Fibroblast of mammary gland (primary cell): ENCODE results near the gene IFNAR2.
A peak's percentile ranks its signal among the peaks of the same experiment; 100 is the strongest.
"Not testable (repeated sequence)": the region's sequence is repeated elsewhere in the genome, so short reads cannot be mapped to it uniquely, and the experiment has no call there.

ENCODE experiments used
- DNase-seq: peaks from one replicate; pipeline ENCODE4 v3.0.0-alpha.2; 2010; ENCODE audit warnings: low read depth
- H3K4me3 ChIP-seq: 2 replicates; pipeline ENCODE4 v1.5.1; 2011; ENCODE audit warnings: low read depth, mild to moderate bottlenecking, low read length, moderate library complexity; ENCODE audit not compliant: control insufficient read depth
- CTCF ChIP-seq: conservative IDR thresholded peaks from 2 replicates; pipeline ENCODE4 v1.5.1; 2011; ENCODE audit warnings: low read depth, low read length, inconsistent platforms; ENCODE audit not compliant: control insufficient read depth, insufficient read depth

Gene IFNAR2

DNA sequence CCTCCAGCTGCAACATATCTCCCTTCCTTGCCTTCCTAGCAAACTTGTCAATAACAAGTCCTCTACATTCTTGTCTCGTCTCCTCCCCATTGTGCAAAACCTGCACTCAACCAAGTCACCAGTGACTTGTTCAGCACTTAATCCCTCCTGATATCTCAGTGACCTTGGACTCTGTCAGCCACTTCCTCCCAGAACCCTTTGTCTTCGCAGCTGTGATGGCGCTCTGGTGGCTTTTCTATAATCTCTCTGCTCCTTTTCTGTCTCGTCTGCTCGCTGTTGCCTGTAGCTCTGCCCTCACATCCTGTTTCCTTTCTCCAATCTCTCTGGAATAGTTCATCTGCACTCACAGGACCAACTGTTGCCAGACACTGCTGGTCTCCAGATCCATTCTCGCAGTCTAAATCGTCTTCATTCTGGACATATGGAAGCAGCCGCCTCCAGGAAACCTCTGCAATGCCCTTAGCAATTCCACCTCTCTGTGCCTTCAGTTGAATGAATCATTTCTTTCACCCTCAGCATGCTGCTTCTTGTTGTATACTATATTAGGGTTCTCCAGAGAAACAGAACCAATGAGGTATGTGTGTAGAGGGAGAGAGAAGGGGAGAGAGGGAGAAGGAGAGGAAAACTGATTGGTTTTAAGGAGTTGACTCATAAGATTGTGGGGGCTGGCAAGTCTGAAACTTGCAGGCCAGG, 17.4 kb upstream of the IFNAR2 start:
- DNase-seq = peak; percentile 70
- TF ChIP-seq CTCF = no peak
- H3K4me3 ChIP-seq = no peak overlapping the region

GRCh38 chr21:33214056-33214455, 15.7 kb upstream of the IFNAR2 start:
- DNase-seq = no peak
- TF ChIP-seq CTCF = no peak
- no peak overlapping the region for H3K4me3 ChIP-seq

DNA sequence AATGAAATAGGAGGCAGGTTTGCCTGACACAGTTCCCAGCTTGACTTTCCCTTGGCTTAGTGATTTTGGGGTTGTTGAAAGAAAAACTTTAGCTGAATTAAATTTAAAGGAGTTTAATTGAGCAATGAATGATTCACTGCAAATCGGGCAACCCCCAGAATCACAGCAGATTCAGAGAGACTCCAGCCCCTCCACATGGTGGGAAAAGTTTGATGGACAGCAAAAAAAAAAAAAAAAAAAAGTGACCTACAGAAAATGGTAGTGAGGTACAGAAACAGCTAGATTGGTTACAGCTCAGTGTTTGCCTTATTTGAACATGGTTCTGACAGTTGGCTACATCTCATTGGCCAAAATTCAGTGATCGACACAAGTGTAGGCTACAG, 12.6 kb upstream of the IFNAR2 start:
- no peak for TF ChIP-seq CTCF
- no peak overlapping the region for H3K4me3 ChIP-seq
- no peak for DNase-seq

DNA sequence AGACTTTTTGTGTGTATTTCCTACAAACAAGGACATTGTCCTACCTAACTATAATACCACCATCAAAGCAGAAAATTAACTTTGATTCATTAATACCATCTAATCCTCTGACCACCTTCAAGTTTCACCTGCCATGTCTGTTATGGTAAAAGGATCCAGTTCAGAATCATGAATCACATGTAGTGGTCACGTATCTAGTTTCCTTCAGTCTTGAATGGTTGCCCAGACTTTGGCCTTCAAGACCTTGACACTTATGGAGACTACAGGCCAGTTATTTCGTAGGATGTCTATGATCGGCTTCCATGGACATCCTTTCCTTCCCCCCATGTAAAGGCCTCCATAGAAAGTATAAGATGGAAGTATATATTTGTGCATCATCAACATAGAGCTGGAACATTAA, 10.4 kb upstream of the IFNAR2 start:
- DNase-seq = no peak
- TF ChIP-seq CTCF = no peak
- no peak overlapping the region for H3K4me3 ChIP-seq

GRCh38 chr21:33219954-33220353, 9.8 kb upstream of the IFNAR2 start:
- TF ChIP-seq CTCF = no peak
- DNase-seq = no peak
- no peak overlapping the region for H3K4me3 ChIP-seq

GRCh38 chr21:33225376-33225775, 4.4 kb upstream of the IFNAR2 start:
- not testable (repeated sequence) for DNase-seq, H3K4me3 ChIP-seq

- no peak for TF ChIP-seq CTCF
- no peak for DNase-seq
- H3K4me3 ChIP-seq = no peak overlapping the region
Measured at GRCh38 chr21:33228455-33228854, 1.3 kb upstream of the IFNAR2 start.
